Cardiac septum (tissue), 1 donor: Measurements from ENCODE around the gene KTN1. TPM values are rescaled to one million over a fixed set of nuclear protein-coding genes. Genes with fewer than 3 reads are reported as not detected.

ENCODE experiments used
- DNase-seq: peaks from one replicate; pipeline ENCODE4 v3.0.0-alpha.2; 2020; ENCODE audit warnings: low spot score
- intact Hi-C: fragments of 100-400 bp; cut with DNase I; formaldehyde crosslinking; loops from one replicate; pipeline ENCODE4 v1.14.0; 2022
- total RNA-seq: library from RNA; stranded (reverse); fragmentation: NEBNext Ultra II Directional; extraction: Animal tissue kit (Norgen Biotek cat#: 25700); gene quantifications from one replicate; pipeline ENCODE4 v1.2.1, GENCODE V29; 2021
- donor health status: DM: no; HTN: no; CAD: no.

Gene KTN1
- total RNA-seq, 1 donor from 2014 or later: 247 TPM

DNA sequence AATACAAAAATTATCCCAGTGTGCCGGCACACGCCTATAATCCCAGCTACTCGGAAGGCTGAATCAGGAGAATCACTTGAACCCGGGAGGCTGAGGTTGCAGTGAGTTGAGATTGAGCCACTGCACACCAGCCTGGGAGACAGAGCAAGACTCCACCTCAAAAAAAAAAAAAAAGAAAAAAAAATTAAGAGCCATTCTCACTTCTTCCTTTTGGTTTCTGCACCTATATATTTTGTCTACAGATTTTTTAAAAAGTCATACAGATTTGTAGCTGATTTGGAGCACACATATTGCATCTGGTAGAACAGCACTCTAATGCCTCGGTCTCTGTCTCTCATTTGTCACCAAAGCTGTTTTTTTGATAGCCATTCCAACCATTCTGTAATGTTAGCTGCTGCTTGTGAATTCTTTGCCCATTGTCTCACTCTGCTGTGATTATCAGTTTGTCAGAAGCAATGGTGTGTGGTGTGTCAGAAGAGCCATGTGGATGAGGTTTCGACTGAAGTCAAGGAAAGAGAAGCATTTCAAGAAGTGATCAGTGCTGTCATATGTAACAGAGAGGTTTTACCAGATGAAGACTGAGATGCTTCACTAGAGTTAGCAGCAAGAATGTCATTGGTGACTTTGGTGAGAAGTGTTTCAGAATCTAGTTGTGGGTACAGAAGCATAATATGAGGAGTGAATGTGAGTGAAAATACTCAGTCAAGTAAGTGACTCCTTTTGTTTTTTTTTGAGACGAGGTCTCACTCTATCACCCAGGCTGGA, 8.7 kb upstream of the KTN1 start:
- no peak for DNase-seq
- intact Hi-C loops: loop anchor here (5.0 kb wide), 1 partner anchor 124 kb away; no protein-coding TSS in a partner anchor

DNA sequence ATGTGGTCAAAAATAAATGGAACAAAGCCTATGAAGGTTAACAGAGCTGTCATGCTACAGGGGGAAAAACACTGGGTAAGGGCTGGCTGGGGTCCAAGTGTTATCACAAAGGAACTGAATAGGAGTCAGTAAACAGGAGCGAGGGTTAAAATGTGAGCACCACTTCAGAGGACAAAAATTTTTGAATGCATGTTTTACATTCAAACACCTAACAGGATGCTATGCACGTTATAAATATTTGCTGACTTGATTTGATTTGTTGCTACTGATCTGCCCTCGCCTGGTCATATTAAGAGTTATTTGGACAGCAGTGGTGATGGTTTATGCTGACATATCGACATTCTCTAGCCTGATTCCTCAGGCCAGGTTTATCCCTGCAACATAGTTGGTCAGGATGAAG, 7.4 kb upstream of the KTN1 start:
- no peak for DNase-seq
- intact Hi-C loops: loop anchor here (5.0 kb wide), 1 partner anchor 125 kb away; no protein-coding TSS in a partner anchor

DNA sequence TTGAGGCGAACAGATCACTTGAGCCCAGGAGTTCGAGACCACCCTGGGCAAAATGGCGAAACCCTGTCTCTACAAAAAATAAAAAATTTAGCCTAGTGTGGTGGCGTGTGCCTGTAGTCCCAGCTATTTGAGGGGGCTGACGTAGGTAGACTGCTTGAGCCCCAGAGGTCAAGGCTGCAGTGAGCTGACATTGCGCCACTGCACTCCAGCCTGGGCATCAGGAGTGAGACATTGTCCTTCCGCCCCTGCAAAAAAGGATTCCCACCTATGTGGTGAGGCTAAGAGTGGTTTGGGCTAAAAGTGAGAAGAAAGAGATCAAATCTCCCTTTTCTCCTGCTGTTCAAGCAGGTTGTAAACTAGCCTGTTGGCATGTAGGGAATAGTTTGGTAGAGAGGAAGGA, 5.0 kb upstream of the KTN1 start:
- DNase-seq: no peak

DNA sequence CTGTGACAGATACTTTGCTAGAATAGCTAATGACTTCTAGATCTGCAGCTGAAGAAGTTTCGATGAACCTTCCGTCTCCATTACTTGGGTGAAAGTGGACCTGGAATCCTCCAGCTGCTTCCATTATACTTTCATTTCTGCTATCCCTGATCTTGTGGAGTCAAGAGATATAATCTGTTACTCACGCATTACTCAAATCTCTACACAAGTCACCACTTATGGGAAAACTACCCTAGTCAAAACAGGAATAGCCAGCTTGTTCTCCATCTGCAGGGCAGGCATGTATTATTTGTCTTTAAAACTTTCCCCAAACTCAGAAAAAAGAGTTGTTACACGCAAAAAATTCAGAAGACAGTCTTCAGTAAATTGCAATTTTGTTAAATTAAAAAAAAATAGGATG, 2.8 kb upstream of the KTN1 start:
- intact Hi-C loops: no loop called here
- no peak for DNase-seq

More for the DNA sequence above, 5.0 kb upstream of the KTN1 start:
- intact Hi-C loops: loop anchor here (5.0 kb wide), 1 partner anchor 128 kb away; no protein-coding TSS in a partner anchor

DNA sequence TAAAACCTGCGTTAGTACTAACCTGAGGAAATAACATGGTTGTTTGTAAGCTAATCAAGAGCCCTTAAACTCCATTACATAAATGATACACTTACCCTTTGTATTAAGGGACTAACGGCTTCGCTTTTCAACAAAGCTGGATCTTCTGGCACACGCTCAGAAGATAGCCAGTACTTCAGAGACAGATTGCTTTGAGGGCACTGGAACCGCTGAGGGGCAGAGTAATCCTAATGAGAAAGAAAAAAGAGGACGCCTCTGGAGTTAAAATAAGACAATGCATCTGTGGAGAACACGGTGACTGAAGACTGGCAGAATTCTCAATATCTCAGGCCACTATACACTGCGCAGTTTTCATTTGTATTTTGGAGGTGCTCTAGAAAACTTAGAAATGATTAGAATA, 1.5 kb upstream of the KTN1 start:
- intact Hi-C loops: no loop called here
- DNase-seq: no peak

DNA sequence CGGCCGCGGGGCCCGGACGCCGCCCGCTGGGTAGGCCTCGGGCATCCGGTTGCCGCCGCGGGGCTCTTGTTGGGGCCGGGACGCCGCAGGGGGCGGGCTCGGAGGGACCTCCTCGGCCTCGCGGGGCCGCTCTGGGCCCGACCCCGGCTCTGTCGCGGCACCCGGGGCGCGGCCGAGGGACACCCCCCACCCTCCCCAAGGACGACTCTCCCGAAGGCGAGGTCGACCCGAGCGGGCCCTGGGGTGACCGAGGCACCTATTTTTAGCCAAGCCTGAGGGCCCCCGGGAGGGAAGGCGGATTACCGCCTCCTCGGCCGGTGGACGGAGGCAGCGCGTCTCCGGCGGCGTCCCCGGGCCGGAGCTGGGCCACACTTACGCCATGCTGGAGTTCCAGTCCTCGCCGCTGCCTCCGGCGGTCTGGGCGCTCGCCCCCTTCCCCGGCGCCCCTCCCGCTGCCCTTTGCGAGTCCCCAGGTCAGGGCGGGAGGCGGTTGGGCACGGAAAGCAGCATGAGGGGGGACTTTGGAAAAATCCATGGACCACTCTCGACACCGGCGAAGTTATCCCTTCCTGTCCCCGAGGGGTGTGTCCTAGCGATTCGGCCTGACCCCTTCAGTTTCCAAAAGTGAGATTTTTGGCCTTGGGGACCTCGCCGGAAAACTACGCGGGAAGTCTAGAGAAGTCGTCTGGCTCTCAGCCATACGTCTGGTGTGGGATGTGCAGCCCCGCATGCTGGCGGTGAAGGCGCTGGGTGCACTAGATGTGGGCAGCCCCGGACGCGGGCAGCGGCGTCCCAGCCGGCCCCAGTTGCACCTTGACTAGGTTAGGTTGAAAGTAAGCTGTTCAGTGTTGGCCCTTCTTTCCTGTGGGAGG, 699 bp downstream of the KTN1 start:
- peak; percentile 78 for DNase-seq
- intact Hi-C loops: loop anchor here (10.0 kb wide), 1 partner anchor 306 kb away; the partner anchor contains the start of gene FBXO34

DNA sequence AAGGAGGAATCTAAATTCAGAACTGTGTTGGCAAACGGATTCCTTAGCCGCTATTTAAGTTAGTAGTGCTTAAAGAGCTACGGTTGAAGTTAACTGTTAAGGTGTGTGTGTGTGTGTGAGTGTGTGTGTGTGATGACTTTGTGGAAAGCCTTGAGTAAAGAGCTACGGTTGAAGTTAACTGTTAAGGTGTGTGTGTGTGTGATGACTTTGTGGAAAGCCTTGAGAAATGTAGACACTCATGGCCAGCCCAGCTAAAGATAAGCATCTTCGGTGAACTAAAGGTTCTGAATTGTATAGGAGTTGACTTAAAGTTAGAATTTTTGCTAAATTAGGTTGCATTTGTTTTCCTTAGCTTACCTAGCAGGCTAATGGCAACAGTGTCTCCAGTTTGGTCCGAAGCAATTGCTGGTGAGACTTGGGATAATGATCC, 1.4 kb downstream of the KTN1 start:
- intact Hi-C loops: loop anchor here (10.0 kb wide), 1 partner anchor 307 kb away; the partner anchor contains the start of gene FBXO34
- no peak for DNase-seq

DNA sequence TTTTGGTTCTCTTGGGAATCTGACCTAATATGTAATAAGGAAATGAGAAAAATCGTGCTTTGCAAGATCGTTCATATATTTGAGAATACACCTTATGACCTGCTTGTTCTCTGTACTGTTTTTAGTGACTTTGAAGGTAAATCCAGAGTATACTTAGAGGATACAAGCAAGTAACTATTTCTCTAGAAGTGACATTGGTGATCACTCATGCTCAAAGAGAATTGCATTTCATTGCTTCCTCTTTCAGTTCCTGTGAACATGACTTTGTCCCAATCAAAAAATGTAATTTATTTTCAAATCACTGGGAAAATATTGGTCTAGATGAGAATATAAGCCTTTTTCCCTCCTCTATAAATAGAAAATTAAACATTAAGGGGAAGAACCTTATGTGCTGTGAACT, 2.7 kb downstream of the KTN1 start:
- DNase-seq: no peak
- intact Hi-C loops: loop anchor here (10.0 kb wide), 1 partner anchor 308 kb away; the partner anchor contains the start of gene FBXO34

DNA sequence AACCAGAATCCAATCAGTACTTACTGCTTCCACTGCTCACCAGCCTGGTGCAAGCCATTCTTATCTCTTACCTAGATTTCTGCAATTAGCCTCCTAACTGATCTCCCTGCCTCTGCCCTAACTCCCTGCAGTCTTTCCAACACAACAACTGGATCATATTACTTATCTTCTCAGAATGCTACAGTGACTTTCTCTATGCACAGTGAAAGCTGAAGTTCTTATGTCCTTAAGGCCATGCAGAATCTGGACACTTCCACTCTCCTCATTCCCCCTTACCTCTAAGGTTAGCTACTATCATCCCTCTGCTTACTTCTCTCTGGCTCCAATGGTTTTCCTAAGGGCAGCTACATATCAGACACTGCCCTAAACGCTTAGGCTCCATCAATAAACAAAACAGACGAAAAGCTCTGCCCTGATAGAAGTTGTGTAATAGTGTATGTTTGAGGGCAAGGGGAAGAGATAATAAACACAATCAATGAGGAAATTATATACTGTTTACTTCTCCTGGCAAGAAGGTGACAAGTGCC, 4.0 kb downstream of the KTN1 start:
- no peak for DNase-seq
- intact Hi-C loops: loop anchor here (10.0 kb wide), 1 partner anchor 309 kb away; the partner anchor contains the start of gene FBXO34

DNA sequence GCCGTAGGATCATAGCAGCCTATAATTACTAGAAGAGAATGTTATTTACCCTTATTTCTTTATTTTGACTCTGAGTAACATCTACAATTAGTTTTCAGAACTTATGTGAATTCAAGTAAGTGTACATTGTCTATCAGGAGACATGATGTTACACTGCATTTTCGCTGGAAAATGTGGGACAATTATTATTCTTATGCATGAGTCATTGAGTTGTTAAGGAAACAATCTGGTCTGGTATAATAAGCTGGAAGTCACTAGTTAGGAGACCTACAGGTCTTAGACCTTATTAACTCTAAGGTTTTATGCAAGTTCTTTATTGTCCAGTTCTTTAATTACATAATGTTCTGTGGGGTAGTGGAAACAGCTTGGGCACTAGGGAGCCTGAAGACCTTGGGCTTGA, 5.8 kb downstream of the KTN1 start:
- intact Hi-C loops: loop anchor here (10.0 kb wide), 1 partner anchor 311 kb away; the partner anchor contains the start of gene FBXO34
- no peak for DNase-seq

DNA sequence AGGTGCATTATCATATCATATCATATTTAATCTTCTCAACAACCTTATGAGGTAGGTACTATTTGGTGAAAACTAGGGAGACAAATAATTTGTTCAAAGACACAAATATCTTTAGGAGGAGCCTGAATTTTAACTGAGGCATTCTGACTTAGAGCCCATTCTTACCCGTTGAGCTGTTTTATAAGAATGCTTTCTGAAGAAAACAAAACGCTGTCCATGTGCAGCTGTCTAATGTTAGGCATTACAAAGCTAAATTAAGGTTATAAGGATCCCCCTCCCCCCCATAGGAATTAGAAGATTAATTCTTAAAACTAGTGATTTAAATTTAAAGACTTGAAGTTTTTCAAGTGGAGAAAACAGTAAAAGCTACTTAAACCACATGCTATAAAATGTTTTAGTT, 6.4 kb downstream of the KTN1 start:
- DNase-seq: no peak
- intact Hi-C loops: loop anchor here (10.0 kb wide), 1 partner anchor 312 kb away; the partner anchor contains the start of gene FBXO34

DNA sequence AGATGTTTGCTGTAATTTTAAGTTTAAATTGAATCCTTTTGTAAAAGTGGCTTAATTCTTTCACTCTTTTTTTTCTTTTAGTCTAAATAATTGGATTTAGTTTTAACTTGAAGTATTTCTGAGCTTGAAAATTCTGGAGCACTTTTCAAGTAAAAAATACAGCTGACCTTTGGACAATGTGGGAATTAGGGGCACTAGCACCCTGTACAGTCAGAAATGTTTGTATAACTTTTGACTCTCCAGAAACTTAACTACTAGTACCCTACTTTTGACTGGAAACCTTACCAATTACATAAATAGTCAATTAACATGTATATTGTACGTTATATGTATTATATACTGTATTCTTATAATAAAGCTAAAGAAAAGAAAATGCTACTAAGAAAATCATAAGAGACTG, 7.8 kb downstream of the KTN1 start:
- intact Hi-C loops: loop anchor here (10.0 kb wide), 1 partner anchor 313 kb away; the partner anchor contains the start of gene FBXO34
- no peak for DNase-seq

DNA sequence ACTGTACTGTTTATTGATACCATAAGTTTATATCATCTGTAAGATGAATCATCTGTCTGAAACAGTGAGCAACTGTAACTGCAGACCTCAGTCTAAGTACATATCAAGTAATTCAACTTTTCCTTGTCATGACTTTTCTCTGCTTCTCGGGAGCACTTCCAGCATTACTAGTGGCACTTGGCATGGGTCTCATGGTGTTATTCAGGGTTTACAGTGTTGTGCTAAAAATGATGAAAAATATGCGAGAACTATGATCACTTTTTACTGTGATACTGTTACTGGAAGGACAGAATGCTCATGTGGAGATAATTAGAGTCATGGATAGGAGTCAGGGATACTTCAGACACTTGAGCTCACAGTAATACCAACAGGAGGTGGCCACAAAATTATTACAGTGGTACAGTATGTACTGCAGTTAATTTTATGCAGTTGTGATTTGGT, 8.3 kb downstream of the KTN1 start:
- DNase-seq: no peak
- intact Hi-C loops: loop anchor here (10.0 kb wide), 1 partner anchor 313 kb away; the partner anchor contains the start of gene FBXO34

DNA sequence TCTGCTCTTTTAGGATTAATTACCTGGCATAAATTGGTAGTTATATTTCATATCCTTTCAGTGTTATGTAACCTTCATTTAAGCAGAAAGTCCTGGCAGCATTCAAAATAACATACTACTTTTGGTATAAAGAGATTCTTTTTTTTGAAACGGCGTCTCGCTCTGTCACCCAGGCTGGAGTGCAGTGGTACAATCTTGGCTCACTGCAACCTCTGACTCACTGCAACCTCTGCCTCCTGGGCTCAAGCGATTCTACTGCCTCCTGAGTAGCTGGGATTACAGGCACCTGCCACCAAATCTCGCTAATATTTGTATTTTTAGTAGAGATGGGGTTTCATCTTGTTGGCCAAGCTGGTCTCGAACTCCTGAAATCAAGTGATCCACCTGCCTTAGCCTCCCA, 9.2 kb downstream of the KTN1 start:
- no peak for DNase-seq
- intact Hi-C loops: loop anchor here (10.0 kb wide), 1 partner anchor 314 kb away; the partner anchor contains the start of gene FBXO34

DNA sequence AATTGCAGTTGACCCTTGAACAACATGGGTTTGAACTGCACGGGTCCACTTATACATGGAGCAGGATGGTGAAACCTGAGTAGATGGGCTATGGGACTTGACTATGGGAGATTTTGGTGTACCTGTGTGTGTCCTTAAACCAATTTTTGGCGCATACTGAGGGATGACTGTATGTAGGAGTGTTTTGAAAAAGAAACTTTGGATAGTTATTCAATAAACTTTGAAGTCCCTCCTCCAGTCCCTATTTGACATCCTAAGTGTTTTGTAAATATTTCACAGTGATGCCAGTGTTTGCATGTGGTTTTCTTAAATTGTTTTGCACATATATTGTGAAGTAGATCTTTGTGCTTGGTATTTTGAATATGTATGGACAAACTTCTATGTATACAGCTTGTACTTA, 12.4 kb downstream of the KTN1 start:
- intact Hi-C loops: no loop called here
- no peak for DNase-seq

DNA sequence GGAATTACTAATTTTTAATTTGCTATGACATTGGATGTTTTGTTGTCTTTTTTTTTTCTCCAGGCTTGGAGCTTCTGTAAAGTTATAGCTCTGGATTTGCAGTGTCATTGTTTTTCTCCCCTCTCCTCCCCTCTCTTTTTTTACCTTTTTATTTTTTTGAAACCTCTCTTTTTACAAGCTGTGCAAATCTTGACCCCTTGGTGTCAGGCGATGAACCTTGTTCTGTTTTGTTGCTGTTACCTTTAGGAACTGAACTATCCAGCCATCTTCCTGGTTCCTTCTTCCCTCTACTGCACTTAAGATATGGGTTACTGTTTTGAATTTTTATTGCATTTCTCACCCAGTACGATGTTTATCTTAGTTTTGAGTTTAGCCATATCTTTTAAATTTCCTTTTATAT, 13.7 kb downstream of the KTN1 start:
- intact Hi-C loops: no loop called here
- DNase-seq: no peak

DNA sequence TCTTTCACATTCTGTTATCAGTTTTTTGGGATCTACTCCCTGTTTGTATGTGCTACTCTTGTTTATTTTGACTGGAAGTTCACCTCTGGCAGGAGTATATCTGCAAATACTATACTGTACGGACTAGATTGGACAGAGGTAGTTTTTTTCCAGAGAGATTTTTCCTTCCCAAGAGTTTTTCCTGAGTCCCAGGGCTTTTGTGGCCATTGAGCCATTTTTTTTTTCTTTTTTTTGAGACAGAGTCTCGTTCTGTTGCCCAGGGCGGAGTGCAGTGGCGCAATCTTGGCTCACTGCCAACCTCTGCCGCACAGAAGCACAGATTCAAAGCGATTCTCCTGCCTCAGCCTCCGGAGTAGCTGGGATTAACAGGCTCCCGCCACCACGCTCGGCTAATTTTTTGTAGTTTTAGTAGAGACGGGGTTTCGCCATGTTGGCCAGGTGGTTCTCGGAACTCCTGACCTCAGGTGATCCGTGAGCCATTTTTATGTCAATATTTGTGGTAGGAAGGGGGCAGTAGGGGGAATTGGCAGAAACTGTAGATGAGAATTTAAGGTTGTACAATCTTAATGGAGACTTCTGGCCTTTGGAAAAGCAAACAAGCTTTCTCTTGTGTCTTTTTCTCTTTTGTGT, 19.4 kb downstream of the KTN1 start:
- DNase-seq: no peak
- intact Hi-C loops: no loop called here

DNA sequence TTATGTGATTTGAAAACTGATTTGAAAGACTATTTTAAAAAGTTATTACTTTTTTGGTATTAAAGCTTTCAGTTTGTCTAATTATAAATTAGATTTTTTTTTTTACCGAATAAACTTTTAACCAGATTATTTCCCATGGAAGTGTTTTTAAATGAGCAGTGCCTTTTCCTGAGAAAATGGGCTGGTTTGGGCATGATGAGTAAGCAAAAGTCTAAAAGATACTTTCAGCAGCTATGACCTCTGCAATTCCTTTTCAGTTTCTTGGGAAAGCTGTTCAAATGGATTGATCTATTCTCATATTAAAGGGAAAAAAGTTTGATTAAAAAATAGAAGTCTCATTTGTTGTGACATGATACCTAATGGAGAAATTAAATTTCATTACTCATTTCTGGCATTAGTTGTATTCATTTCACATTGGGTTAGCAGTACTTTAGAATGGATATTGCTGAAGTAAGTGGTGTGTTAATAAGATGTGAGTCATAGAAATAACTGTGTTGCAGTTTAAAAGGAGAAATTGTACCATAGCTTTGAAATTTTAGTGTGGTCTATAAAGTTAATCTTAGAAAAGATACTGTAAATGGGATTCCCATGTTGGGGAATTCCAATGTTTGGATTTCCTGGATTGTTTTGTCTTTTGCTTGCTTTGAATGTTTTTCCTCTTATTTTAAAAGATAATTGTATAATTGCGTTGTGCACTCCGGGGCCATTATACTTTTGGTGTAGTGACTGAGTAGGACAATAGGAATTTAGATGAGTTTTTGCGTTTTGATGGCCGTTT, 21.0 kb downstream of the KTN1 start:
- DNase-seq: no peak
- intact Hi-C loops: no loop called here
